SK-N-DZ (cell line): ENCODE measurements around the gene HBEGF.
"Not testable (repeated sequence)": the region's sequence is repeated elsewhere in the genome, so short reads cannot be mapped to it uniquely, and the experiment has no call there.

Source experiments
- DNase-seq: peaks from one replicate; pipeline ENCODE4 v3.0.0-alpha.2; 2015; ENCODE audit warnings: low spot score

Gene HBEGF

GRCh38 chr5:140361901-140362300 is 15.5 kb upstream of the HBEGF start:
- DNase-seq = no peak

DNA sequence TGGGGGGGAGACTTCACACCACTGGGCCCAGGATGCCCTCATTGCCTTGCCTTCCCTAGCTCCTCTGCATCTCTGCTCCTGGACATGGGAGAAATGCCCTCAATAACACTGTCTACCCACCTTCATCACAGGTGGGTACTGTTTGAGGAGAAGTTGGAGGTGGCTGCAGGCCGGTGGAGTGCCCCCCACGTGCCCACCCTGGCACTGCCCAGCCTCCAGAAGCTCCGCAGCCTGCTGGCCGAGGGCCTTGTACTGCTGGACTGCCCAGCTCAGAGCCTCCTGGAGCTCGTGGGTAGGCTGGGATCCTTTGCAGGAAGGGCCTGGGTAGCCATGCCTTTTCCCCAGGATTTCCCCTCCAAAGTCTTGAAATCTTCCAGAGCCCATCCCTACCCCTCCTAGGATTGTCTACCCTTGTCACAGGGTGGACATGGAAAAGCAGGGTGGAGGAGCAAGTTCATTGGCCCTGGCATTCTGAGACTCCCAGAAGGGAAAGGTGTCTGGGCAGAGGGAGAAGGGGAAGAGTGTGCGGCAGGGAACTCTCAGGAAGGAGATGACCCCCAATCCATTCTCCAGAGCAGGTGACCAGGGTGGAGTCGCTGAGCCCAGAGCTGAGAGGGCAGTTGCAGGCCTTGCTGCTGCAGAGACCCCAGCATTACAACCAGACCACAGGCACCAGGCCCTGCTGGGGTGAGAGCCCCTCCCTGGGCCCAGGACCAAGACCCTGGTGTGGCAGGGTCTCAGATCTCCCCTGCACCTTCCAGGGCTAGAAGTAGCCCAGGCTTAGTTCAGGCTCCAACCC is 14.5 kb upstream of the HBEGF start:
- no peak for DNase-seq

DNA sequence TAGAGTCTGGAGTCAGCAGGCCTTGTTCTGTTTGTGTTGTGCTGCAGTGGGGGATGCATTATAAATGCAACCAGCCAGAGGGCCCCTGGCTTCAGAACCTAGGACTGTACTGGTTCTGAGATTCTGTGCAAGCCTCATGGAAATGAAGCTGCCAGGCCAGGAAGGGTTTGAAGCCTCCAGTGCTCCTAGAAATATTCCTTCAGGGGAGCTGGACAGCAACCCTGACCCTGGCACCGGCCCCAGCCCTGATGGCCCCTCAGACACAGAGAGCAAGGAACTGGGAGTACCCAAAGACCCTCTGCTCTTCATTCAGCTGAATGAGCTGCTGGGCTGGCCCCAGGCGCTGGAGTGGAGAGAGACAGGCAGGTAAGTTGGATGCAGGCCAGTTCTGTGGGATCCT is 13.7 kb upstream of the HBEGF start, which contains the start of gene SLC4A9:
SLC4A9 (plus strand) TSS at position 94 of the 400 bp plus-strand sequence; CDS start at position 137, 43 bp downstream.
- no peak for DNase-seq

DNA sequence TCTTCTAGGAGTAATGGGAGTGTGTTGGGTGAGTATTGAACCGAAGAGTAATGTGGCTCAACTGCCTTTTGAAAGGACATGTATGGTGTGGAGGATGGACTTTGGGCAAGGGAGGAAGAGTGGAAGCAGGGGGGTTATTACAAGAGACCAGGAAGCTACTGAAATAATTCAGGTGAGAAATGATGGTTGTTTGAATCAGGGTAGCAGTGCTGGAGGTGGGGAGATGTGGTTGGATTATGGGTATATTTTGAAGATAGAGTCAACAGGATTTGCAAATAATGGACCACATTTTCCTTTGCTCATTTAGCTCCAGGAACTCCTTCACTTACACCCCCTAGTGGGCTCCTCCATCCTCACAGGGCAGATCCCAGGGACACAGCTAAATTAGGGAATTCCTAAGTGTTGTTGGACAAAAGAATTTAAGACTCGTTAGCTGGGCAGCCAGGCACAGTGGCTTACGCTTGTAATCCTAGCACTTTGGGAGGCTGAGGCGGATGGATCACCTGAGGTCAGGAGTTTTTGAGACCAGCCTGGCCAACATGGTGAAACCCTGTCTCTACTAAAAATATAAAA is 12.4 kb upstream of the HBEGF start:
- DNase-seq = peak; percentile 35

DNA sequence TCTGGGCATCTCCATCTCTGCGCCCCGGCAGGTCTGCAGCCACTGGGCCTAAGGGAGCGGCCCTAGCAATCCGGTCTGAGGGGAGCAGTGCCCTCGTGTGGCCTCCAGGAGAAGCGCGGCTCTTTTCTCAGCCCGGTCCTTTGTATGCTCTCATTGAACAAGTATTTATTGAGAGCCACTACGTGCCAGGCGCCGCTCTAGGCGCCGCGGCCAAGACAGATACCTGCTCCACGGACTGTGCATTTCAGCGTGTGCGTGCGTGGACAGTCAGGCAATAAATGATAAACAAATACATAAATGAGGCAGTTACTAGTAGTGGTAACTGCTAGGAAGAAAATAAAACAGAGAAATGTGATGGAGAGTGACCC is 11.3 kb upstream of the HBEGF start:
- peak; percentile 86 for DNase-seq

DNA sequence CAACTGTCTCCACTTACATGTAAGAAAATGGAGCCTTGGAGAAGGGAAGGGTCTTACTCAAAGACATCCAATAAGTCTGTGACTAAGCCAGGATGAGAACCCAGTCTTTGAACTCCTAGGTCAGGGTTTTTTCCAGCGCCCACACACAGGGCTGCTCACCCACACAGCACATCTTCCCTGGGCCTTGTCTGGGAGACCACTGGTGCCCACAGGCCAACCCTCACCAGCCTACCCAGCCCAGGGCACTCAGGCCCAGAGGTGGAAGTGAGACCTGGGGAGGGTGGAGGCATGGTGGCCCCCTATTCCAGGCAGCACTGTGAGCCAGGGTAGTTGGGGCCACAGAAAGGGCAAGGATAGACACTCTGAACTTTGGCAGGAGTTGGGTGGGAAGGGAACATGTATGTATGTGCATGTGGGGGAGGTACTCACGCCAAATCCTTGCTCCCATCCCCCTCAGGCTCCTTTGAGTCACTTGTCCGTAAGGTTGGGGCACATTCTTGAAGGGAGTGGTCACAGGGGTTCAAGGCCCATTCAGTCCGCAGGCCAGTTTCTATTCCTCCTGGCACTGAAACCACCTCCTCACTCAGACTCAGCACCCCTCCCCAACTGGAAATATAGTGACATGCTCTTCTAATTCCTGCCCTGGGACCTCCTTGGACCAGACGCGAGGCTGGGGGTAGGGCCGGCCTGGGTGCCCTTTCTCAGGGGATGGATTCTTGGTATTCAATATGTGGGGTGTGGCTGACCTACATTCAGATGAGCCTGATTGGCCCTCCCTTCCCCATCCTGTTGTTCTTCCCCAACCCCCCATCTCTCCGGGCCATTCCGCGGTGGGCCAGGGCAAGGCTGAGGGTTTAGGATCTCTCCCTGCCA is 10.7 kb upstream of the HBEGF start:
- DNase-seq = no peak

DNA sequence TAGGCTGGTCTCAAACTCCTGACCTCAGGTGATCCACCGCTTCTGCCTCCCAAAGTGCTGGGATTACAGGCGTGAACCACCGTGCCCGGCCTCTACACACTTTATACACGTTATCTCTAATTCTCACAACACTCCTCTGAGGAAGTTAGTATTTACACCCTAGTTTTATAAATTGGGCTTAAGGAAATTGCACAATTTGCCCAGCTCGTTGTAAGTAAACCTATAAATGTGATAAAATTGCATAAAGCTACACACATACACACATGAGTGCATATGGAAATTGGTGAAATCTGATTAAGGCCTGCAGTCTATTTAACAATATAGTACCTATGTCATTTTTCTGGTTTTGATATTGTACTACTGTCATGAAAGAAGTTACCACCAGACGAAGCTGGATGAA is 9.1 kb upstream of the HBEGF start:
- DNase-seq = no peak

DNA sequence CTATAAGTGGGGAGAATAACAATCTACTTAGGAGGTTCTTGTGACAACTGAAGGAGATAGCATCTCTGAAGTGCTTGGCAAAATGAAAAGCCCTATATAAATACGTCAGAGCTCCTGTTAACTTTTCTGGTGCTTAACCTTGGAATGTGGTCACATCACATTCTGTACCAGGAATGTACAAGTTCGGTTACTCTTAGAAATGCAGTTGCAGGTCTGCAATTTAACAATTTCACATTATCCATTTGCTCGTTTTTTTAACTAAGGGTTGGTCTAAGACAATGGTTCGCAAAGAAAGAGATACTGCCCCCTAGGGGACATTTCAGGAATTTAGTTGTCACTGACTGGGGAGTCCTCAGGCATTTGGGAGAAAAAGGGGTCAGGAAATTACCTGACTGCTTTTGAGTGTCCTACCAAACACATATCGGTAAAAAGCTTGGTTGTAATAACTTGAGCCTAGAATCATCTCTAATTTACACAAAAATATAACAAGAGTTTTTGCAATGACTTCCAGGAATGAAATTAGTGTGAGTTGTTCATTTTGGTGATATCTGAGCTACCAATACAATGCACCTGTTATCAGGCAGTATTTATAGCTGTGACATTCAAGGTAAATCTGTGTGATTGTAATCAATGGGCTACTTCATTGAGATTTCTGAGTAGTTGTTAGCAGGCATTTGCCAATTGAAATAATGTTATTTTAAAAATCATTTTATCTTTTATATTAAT is 5.4 kb upstream of the HBEGF start:
- peak; percentile 62 for DNase-seq

DNA sequence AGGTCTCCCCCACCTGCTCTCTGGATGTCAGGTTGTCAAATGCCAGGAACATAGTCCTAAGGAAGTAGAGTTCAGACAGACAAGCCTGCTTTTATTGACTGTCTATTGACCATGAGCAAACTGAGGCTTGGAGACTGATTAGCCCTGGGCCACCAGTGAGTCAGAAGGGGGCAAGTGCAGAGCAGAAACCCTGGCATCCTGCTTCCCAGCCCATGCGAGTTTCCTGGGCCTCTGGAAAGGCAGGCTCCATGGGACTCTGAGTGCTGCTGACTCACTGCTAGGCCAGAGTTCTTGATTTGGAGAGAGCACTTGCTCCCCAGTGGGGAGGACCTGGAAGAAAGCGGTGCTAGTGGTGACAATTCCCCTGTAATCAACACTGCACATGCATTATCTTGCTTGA is 2.8 kb upstream of the HBEGF start:
- no peak for DNase-seq

DNA sequence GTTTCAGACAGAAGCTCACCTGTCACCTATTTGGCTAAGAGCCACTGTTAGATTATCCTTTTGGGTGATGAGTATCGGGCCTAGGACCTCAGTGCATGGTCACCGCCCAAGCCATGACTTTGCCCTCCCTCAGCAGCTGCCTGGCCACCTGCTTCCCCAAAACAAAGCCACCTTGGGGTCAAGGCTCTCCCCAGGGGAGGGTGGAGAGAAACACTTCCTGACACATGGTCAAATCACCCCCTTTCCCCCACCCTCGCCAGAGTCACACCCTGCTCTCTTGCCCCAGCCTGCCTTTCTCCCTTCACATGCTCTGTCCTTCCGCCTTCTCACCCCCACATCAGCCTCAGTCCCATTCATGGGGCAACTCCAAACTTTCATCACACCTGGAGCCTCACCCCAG is 1.7 kb upstream of the HBEGF start:
- DNase-seq = no peak

GRCh38 chr5:140347360-140347759 is 957 bp upstream of the HBEGF start:
- DNase-seq = no peak

GRCh38 chr5:140345919-140346347 is 470 bp downstream of the HBEGF start:
- DNase-seq = peak; percentile 46

GRCh38 chr5:140344683-140345423 is 1.6 kb downstream of the HBEGF start:
- no peak for DNase-seq

- not testable (repeated sequence) for DNase-seq
These were observed 2.6 kb downstream of the HBEGF start for GRCh38 chr5:140343849-140344248.

DNA sequence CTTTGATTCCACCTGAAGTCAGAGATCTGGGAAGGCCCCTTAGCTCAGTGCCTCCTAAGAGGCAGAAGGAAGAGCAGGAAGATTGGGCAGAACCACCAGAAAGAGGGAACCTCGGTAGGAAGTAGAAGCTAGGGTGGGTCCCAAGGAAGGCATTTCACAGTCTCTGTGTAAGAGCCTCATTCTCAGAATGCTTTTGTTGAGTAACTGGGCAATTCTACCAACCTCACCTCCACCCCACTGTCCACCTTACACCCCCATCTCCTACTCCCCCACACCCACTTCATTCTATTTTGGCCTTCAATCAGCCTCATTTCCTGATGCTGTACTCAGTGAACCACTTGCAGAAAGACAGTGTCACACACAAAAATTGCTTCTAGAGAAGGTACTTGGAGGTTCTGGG is 3.5 kb downstream of the HBEGF start:
- no peak for DNase-seq

GRCh38 chr5:140342287-140342686 is 4.1 kb downstream of the HBEGF start:
- no peak for DNase-seq

- no peak for DNase-seq
These were observed 4.8 kb downstream of the HBEGF start for GRCh38 chr5:140341591-140341990.

DNA sequence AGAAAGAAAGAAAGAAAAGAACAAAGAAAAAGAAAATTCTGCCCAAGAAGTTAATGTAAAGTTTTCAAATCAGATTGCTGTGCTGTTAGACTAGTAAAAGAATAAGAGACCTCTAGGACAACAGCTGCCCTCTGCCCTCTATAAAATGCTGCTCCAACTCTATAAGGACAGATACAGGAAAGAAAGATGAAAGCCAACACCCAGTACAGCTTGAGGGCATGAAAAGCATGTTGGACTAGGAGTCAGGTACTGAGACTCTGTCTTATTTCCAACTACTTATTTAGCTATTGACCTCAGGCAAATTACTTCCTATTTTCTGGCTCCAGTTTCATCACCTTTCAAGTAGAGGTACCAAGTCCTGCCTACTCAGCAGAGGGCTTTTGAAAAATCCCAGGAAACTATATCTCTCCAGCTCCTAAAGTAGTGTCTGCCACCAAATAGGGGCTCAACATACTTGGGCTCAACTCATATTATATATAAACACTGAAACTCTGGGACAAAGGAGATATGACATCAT is 5.7 kb downstream of the HBEGF start:
- no peak for DNase-seq

DNA sequence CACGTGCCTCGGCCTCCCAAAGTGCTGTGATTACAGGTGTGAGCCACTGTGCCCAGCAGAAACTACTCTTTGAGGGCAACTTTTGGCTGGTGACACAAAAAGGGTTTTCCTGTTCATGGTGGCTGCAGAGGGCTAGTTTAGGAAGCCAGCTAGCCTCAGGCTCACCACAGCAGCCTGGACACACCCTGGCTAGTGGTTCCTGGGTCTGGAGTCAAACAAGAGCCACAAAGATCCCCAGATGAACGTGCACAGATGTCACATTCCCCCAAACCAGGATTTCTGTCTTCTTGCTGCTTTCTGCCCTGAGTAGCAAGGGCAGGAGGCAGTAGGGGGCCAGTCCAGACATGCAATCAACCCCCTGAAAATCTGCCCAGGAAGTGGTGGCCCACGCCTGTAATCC is 6.8 kb downstream of the HBEGF start:
- no peak for DNase-seq

- DNase-seq = no peak
These were observed 7.5 kb downstream of the HBEGF start for GRCh38 chr5:140338908-140339307.

DNA sequence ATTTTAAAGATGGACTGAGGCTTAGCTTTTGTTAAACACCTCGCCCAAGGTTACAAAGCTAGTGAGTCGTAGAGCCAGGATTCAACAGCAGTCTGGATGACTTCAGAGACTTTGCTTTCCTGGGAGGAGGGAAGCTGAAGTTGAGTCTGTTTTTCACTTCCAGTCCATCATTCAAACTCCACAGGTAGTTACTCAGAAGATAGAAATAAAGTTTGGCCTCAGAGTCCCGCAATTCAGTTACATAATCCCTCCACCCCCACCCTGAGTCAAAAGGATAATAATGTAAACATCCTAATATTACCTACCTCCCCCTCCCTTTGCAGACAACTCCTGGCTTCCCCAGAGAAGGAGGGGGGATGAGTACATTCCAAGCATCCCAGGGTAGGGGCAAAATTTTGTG is 8.1 kb downstream of the HBEGF start:
- DNase-seq = no peak
